CD4-positive, alpha-beta T cell treated with Interleukin-15 for 4 hours (primary cell): ENCODE data around the gene TMEM125.

Experiments used
- DNase-seq: peaks from one replicate; pipeline ENCODE4 v3.0.0-alpha.2; 2020; ENCODE audit warnings: low spot score

Gene TMEM125

GRCh38 chr1:43293896-43294760 lies 24.3 kb downstream of the TMEM125 start:
- DNase-seq: no peak

GRCh38 chr1:43294761-43295160 lies 25.0 kb downstream of the TMEM125 start:
- DNase-seq: no peak

GRCh38 chr1:43296207-43296606 lies 26.4 kb downstream of the TMEM125 start:
- DNase-seq: no peak

- no peak for DNase-seq
Measured at GRCh38 chr1:43298055-43298454, 28.3 kb downstream of the TMEM125 start.

GRCh38 chr1:43299101-43299500 lies 29.3 kb downstream of the TMEM125 start:
- no peak for DNase-seq

GRCh38 chr1:43300378-43301094 lies 30.8 kb downstream of the TMEM125 start, which contains the start of gene TIE1:
TIE1 (plus strand) TSS chr1:43300982; CDS start chr1:43301072, 90 bp downstream.
- DNase-seq: no peak

- no peak for DNase-seq
Measured at GRCh38 chr1:43302201-43302600, 32.4 kb downstream of the TMEM125 start.

GRCh38 chr1:43302721-43303470 lies 33.1 kb downstream of the TMEM125 start:
- no peak for DNase-seq

GRCh38 chr1:43303471-43304313 lies 33.9 kb downstream of the TMEM125 start:
- no peak for DNase-seq

- DNase-seq: no peak
Measured at GRCh38 chr1:43304314-43304681, 34.5 kb downstream of the TMEM125 start.

GRCh38 chr1:43304771-43305300 lies 35.1 kb downstream of the TMEM125 start:
- no peak for DNase-seq

- no peak for DNase-seq
Measured at GRCh38 chr1:43305461-43305860, 35.7 kb downstream of the TMEM125 start.

- no peak for DNase-seq
Measured at GRCh38 chr1:43305926-43306687, 36.3 kb downstream of the TMEM125 start.

- DNase-seq: no peak
Measured at GRCh38 chr1:43306688-43307457, 37.1 kb downstream of the TMEM125 start.

- DNase-seq: no peak
Measured at GRCh38 chr1:43307458-43308158, 37.8 kb downstream of the TMEM125 start.

GRCh38 chr1:43308635-43309404 lies 39.0 kb downstream of the TMEM125 start:
- DNase-seq: no peak

GRCh38 chr1:43309405-43310025 lies 39.7 kb downstream of the TMEM125 start:
- DNase-seq: no peak

GRCh38 chr1:43311521-43311920 lies 41.7 kb downstream of the TMEM125 start:
- no peak for DNase-seq
